LNCAP (cell line): Measurements from ENCODE around the gene SPDYE8.
"Not testable (repeated sequence)": the region's sequence is repeated elsewhere in the genome, so short reads cannot be mapped to it uniquely, and the experiment has no call there.

Source experiments
- CTCF ChIP-seq: fragments of 450-650 bp; IDR thresholded peaks from 2 replicates; pipeline ENCODE4 v1.5.1; 2017; ENCODE audit warnings: mild to moderate bottlenecking

Gene SPDYE8

GRCh38 chr7:73029666-73030065, at the start of gene SPDYE8:
Gene SPDYE8 (minus strand): TSS chr7:73029766. CDS start chr7:73027966, 1,800 bp downstream.
- not testable (repeated sequence) for TF ChIP-seq CTCF

GRCh38 chr7:73057811-73058210, 28.2 kb upstream of the SPDYE8 start, which contains the start of gene SPDYE11:
Gene SPDYE11 (minus strand): TSS chr7:73057911. CDS start chr7:73056111, 1,800 bp downstream.
- not testable (repeated sequence) for TF ChIP-seq CTCF
